Panc1 (cell line): ENCODE results near the gene NCBP2L.

Source experiments
- CTCF ChIP-seq: fragments of 450-650 bp; IDR thresholded peaks from 2 replicates; pipeline ENCODE4 v1.5.1; 2017; ENCODE audit warnings: mild to moderate bottlenecking
- POLR2AphosphoS5 ChIP-seq: IDR thresholded peaks from 2 replicates; pipeline ENCODE4 v1.6.1; 2012; ENCODE audit warnings: mild to moderate bottlenecking, low read depth, low read length, moderate library complexity
- SIN3A ChIP-seq: IDR thresholded peaks from 2 replicates; pipeline ENCODE4 v1.6.1; 2012; ENCODE audit warnings: low read depth, mild to moderate bottlenecking, low read length, moderate library complexity, borderline replicate concordance; ENCODE audit not compliant: insufficient read depth
- TCF7L2 ChIP-seq: IDR thresholded peaks from 2 replicates; pipeline ENCODE4 v1.6.1; 2011; ENCODE audit warnings: mild to moderate bottlenecking, low read depth, low read length, inconsistent platforms
- TF ChIP-seq, protein P1 (sequence below), 2 experiments: IDR thresholded peaks; 2 replicates each; pipeline ENCODE4 v1.6.1; 2011 to 2012; ENCODE audit warnings: low read depth in 2 of 2, control low read depth in 1 of 2, low read length in 1 of 2, mild to moderate bottlenecking in 1 of 2, moderate library complexity in 1 of 2; ENCODE audit not compliant: insufficient read depth in 1 of 2

GRCh38 chrX:107842715-107843400 lies 65.3 kb downstream of the NCBP2L start:
- TF ChIP-seq CTCF (no peak), POLR2AphosphoS5 (no peak), TCF7L2 (no peak), SIN3A (no peak)
- TF ChIP-seq, protein P1, sequence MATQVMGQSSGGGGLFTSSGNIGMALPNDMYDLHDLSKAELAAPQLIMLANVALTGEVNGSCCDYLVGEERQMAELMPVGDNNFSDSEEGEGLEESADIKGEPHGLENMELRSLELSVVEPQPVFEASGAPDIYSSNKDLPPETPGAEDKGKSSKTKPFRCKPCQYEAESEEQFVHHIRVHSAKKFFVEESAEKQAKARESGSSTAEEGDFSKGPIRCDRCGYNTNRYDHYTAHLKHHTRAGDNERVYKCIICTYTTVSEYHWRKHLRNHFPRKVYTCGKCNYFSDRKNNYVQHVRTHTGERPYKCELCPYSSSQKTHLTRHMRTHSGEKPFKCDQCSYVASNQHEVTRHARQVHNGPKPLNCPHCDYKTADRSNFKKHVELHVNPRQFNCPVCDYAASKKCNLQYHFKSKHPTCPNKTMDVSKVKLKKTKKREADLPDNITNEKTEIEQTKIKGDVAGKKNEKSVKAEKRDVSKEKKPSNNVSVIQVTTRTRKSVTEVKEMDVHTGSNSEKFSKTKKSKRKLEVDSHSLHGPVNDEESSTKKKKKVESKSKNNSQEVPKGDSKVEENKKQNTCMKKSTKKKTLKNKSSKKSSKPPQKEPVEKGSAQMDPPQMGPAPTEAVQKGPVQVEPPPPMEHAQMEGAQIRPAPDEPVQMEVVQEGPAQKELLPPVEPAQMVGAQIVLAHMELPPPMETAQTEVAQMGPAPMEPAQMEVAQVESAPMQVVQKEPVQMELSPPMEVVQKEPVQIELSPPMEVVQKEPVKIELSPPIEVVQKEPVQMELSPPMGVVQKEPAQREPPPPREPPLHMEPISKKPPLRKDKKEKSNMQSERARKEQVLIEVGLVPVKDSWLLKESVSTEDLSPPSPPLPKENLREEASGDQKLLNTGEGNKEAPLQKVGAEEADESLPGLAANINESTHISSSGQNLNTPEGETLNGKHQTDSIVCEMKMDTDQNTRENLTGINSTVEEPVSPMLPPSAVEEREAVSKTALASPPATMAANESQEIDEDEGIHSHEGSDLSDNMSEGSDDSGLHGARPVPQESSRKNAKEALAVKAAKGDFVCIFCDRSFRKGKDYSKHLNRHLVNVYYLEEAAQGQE (IDR thresholded peaks at IDR 0.05; ENCODE audit: insufficient read depth in 1 of 2, low read depth in 2 of 2, low read length in 1 of 2) = no peak
